ENCODE data around the gene EPN2.

The EPN2 gene

DNA sequence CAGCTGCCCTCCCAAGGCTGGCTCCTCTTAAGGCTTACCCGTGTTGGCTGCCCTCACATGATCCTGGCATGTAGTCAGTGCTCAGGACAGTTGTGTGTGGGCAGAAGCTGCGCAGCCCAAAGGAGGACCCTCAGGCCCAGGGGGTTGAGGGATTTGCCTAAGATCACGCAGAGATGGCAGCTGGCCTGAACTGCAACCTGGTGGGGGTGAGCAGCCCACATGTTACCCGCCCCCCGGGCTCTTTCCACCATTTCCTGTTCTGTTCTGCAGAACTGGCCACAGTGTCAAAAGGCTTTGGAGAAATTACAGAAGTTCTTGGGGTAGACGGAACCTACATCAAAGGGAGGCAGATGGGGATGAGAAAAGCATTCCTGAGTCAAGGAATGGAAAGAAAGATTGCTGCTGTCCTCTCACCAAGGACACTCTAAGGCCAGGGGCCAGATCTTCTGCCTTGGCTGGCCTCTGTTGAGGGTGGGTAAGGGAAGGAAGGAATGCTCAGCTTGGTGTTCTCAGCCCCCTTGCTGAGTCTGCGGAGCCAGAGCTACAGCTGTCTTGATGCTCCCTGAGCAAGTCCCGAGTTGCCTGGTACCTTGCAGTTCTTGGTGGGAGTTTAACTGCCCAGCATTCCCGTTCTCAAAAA lies 53.0 kb downstream of the EPN2 start:
- Mint-ChIP-seq H3K4me1 (ENCODE audit: low read depth) (peaks cover 4% of the 10 kb centered on the region), H3K27me3 (peaks cover 9% of the 10 kb centered on the region), H3K36me3 (ENCODE audit: low read depth) (peaks cover 5% of the 10 kb centered on the region), H3K9me3 (no peaks in the 10 kb centered on the region), H3K4me3 (no peak overlapping the region), H3K27ac (no peak overlapping the region)

DNA sequence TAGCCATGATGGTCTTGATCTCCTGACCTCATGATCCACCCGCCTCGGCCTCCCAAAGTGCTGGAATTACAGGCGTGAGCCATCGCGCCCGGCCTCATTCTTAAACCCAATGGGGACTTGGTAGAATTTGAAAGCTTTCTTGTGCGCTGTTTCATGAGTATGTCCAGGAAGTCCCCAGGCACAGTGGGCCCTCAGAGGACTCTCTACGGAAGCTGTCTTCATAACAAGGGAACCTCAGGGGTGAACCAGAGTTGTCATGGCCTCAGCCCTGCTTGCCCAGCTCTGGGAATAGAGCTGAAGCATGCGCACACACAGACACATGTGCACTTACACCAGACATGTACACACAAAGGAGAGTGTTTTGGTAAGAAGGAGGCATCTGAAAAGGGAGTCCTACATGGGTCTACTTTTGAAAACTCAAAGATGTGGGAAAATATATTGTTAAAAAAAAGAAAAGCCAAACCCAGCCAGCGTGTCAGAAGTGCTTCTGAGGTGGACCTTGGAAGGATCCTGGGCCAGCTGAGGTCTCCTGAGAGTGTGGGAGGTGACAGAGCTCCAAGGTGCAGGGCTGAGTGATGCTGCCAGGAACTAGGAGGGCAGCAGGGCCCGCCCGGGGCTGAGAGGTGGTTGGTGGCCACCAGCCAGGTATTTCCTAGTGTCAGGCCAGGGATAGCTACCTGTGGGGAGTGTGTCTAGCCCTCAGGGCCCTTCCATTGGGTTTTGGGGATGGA lies 54.6 kb downstream of the EPN2 start:
- Mint-ChIP-seq H3K36me3 (ENCODE audit: low read depth) (peaks cover 5% of the 10 kb centered on the region), H3K9me3 (no peaks in the 10 kb centered on the region), H3K4me3 (no peak overlapping the region), H3K27me3 (peaks cover 9% of the 10 kb centered on the region), H3K4me1 (ENCODE audit: low read depth) (peaks cover 4% of the 10 kb centered on the region), H3K27ac (no peak overlapping the region)

DNA sequence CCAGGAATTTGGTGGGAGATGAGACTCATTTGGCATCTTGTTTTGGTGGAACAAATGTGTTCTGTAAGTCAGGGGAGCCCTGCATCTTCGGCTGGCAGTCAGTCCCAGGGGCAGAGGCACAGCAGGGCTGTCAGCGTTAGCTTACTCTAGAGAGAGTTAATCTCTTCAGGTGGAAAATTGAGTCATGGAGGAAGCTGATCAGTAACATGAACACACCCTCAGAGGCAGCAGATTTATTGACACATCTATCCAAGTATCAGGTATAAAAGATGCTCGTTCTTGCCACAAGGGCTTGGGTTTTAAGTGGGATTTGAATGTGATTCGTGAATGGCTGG lies 55.2 kb downstream of the EPN2 start:
- Mint-ChIP-seq H3K4me3 (no peak overlapping the region), H3K4me1 (ENCODE audit: low read depth) (peaks cover 4% of the 10 kb centered on the region), H3K27ac (no peak overlapping the region), H3K27me3 (peaks cover 9% of the 10 kb centered on the region), H3K9me3 (no peaks in the 10 kb centered on the region), H3K36me3 (ENCODE audit: low read depth) (peaks cover 5% of the 10 kb centered on the region)

DNA sequence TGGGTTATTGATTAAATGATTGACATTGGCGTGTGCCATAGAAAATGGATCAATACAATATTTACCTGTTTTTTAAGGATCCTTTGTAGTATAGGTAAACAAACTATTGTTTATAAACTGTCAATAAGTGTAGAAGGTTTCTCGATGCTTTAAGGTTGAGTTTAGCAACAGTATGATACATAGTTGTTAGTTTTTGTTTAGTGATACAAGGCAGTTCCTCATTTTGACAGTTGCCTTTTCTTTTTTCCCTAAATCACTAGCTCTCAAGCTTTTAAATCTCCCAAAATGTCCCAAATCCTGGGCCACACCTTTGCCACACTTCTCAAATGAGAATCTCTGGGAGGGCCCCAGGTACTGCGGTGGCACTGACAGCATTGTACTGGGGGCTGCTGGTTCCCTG lies 57.3 kb downstream of the EPN2 start:
- Mint-ChIP-seq H3K27ac (no peak overlapping the region), H3K9me3 (no peaks in the 10 kb centered on the region), H3K4me3 (no peak overlapping the region), H3K27me3 (peaks cover 9% of the 10 kb centered on the region), H3K36me3 (ENCODE audit: low read depth) (no peaks in the 10 kb centered on the region), H3K4me1 (ENCODE audit: low read depth) (peaks cover 4% of the 10 kb centered on the region)

DNA sequence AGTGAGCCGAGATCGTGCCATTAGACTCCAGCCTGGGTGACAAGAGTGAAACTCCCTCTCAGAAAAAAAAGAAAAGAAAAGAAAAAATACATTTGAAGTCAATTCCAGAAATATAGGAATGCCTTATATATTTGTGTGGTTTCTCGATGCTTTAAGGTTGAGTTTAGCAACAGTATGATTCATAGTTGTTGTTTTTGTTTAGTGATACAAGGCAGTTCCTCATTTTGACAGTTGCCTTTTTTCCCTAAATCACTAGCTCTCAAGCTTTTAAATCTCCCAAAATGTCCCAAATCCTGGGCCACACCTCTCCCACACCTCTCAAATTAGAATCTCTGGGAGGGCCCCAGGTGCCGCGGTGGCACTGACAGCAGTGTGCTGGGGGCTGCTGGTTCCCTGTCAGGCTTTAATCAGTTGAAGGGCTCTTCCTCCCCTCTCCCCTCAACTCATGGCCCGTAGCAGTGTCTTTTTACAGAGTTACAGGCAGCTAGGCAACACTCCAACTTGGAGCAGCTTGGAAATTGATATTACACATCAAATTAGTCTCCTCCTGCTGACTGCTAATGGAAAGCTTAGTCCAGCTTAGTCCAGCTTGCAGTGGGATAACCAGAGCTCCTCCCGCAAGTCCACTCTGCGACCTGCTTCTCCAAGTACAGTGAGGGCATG lies 58.4 kb downstream of the EPN2 start:
- Mint-ChIP-seq H3K27me3 (peaks cover 9% of the 10 kb centered on the region), H3K27ac (no peak overlapping the region), H3K9me3 (no peaks in the 10 kb centered on the region), H3K4me3 (no peak overlapping the region), H3K4me1 (ENCODE audit: low read depth) (no peaks in the 10 kb centered on the region), H3K36me3 (ENCODE audit: low read depth) (no peaks in the 10 kb centered on the region)

DNA sequence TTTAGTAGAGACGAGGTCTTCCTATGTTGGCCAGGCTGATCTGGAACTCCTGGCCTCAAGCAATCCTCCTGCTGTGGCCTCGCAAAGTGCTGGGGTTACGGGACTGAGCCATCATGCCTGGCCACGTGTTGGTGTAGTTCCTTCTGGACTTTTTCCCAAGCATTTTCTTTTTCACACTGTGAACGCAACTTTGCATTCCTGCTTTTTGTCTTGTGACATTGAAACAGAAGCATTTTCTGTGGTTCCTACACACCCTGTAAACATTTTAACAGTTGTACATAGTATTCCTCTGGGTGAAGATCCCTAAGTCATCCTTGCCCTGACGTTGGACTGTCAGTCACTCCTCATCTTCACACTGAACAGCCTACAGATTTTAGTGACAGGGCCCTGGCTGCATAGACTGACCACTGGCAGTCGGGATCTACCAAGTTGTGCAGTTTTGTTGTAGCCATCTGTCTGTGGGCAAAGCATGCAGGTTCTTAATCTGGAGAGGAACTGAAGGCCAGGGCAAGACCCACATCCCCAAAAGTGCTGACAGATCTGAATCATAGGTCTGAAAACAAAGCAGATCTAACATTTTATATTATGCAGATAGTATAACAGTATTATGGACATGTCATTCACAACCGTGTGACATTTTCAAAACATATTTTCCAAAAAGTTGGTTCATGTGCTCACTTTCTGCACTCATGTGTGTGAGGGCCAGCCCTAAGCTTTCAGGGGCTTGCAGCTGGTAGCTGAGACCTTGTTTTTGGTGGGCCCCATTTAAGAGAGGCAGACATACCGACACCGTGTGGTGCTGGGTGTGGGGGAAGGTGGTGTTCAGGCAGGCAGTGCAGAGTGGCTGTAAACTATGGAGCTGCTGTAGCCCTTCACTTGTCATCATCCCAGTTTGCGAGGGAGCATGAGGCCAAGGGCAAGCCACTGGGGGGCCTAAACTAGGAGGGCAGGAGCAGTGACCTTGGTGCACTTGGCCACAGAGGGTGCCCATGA lies 59.9 kb downstream of the EPN2 start:
- no peak overlapping the region for H3K4me3 Mint-ChIP-seq
- no peak overlapping the region for H3K27ac Mint-ChIP-seq
- no peaks in the 10 kb centered on the region for H3K36me3 Mint-ChIP-seq (ENCODE audit: low read depth)
- no peaks in the 10 kb centered on the region for H3K9me3 Mint-ChIP-seq
- H3K27me3 Mint-ChIP-seq: peaks cover 3% of the 10 kb centered on the region
- no peaks in the 10 kb centered on the region for H3K4me1 Mint-ChIP-seq (ENCODE audit: low read depth)

DNA sequence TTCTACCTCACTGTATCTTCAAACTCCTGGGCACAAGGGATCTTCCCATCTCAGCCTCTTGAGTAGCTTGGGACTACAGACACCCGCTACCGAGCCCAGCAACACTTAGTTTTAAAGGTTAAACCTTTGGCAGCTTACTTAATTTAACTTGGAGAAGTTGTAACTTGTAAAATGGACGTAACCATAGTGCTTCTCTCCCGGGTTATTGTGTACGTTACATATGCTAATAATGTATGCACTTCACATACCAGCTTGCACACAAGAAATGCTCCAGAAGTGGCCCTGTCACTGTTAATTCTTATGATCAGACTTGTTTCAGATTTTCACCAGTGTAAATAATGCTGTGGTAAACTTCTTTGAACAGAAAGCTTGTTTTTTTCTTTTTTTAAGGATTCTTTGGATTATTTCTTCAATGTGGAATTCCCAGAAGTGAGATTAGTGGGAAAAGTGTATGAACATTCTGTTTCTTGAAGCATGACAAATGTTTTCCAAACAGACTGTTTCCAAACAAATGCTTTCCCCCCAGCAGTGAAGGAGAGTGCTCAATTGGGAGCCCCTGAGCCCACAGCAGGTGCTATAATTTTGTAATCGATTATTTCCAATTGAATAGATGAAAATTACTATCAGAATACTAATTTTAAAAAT lies 61.5 kb downstream of the EPN2 start:
- no peaks in the 10 kb centered on the region for H3K9me3 Mint-ChIP-seq
- no peak overlapping the region for H3K4me3 Mint-ChIP-seq
- H3K36me3 Mint-ChIP-seq (ENCODE audit: low read depth): no peaks in the 10 kb centered on the region
- H3K27ac Mint-ChIP-seq: no peak overlapping the region
- H3K27me3 Mint-ChIP-seq: no peaks in the 10 kb centered on the region
- peaks cover 8% of the 10 kb centered on the region for H3K4me1 Mint-ChIP-seq (ENCODE audit: low read depth)

DNA sequence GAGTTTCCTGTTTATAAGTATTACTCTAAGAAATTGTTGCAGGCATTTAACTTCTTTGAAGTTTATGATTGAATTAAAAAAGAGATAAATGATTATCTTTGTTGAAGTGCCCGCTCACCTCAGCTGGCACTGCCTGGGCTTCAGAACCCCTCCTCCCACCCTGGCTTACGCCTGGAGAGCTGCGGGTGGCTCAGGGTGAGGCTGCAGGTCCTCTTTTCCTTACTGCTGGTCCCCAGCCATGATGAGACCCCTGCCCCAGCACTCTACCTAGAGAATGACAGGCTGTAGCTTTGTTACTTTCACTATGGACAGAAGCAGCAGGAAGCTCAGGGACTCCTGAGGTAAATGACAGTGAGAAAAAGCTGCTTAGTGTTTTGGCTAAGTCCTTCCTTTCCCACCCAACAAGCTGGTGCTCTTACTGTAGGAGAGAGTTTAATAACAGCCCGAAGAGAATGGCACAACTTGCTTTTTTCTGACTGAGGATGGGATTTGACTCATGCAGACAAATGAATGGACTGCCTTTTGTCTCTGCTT lies 62.1 kb downstream of the EPN2 start:
- no peaks in the 10 kb centered on the region for H3K36me3 Mint-ChIP-seq (ENCODE audit: low read depth)
- H3K9me3 Mint-ChIP-seq: no peaks in the 10 kb centered on the region
- no peaks in the 10 kb centered on the region for H3K27me3 Mint-ChIP-seq
- H3K4me1 Mint-ChIP-seq (ENCODE audit: low read depth): peaks cover 12% of the 10 kb centered on the region
- H3K4me3 Mint-ChIP-seq: no peak overlapping the region
- H3K27ac Mint-ChIP-seq: no peak overlapping the region

DNA sequence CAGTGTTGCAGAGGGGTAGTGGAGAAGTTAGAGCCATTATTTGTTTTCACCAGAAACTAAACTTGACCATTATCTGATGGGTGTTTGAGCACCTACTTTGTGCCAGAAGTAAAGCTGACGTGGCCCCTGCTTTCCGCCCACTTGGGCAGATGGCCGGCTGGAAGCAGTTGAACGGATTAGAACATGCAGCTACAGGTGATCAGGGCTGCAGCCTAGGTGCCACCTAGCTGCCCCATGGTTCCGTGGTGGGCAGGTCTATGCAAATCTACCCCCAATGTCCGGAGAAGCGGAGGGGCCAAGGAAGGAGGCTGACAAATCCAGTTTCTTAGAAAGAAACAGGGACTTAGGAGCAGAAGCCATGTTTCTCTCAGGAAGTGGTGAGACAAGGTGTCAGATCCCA lies 62.7 kb downstream of the EPN2 start:
- no peaks in the 10 kb centered on the region for H3K27me3 Mint-ChIP-seq
- H3K27ac Mint-ChIP-seq: no peak overlapping the region
- H3K4me3 Mint-ChIP-seq: no peak overlapping the region
- no peaks in the 10 kb centered on the region for H3K36me3 Mint-ChIP-seq (ENCODE audit: low read depth)
- peaks cover 13% of the 10 kb centered on the region for H3K4me1 Mint-ChIP-seq (ENCODE audit: low read depth)
- H3K9me3 Mint-ChIP-seq: no peaks in the 10 kb centered on the region

DNA sequence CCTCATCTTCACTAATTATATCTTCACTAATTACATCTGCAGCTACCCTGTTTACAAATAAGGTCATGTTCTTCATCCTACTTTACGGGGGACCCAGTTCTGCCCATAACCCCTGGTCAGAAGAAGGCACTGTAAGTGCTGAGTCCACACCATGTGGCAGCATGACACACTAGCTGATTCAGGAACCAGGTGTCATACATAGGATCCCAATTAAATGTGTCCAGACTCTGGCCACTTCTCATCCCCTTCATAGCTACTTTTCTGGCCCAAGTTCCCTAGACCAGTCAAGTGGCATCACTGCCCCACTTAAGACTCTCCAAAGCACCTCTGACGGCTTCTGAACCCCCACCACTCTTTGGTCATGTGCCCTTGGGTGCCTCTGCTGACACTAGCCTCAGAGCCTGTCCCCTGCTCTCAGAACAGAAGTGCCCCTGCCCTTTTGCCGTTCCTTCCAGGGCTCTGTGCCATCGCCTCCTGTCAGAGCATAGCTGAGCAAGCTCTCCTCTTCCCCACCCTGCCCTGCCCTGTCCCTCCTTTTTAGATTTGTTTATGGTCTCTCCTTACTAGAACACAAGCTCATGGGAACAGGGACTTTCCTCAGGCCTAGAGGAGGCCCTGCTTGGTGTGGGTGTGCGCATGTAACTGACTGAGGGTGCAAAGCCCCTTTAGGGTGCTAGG lies 64.2 kb downstream of the EPN2 start:
- no peak overlapping the region for H3K4me3 Mint-ChIP-seq
- H3K9me3 Mint-ChIP-seq: no peaks in the 10 kb centered on the region
- H3K36me3 Mint-ChIP-seq (ENCODE audit: low read depth): no peaks in the 10 kb centered on the region
- no peak overlapping the region for H3K27ac Mint-ChIP-seq
- H3K27me3 Mint-ChIP-seq: peaks cover 7% of the 10 kb centered on the region
- peaks cover 27% of the 10 kb centered on the region for H3K4me1 Mint-ChIP-seq (ENCODE audit: low read depth)

DNA sequence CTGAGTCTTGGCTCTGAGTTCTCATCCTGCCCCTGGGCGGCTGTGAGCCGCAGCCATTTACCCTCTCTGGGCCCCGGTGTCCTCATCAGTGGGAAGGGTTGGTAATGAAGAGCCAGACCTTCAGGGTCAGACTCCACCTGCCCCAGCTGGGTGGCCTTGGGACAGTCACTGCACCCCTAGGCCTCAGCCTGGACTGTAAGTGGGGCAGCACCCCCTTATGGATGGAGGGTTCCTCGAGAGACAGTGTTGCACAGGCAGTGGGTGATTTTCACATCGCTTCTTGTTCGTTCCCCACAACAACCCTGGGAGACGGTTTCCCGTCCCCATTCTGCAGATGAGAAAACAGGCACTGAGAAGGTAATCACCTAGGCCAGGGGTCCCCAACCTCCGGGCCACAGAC lies 64.8 kb downstream of the EPN2 start:
- H3K4me1 Mint-ChIP-seq (ENCODE audit: low read depth): peaks cover 33% of the 10 kb centered on the region
- H3K36me3 Mint-ChIP-seq (ENCODE audit: low read depth): no peaks in the 10 kb centered on the region
- peaks cover 7% of the 10 kb centered on the region for H3K27me3 Mint-ChIP-seq
- H3K27ac Mint-ChIP-seq: no peak overlapping the region
- no peaks in the 10 kb centered on the region for H3K9me3 Mint-ChIP-seq
- H3K4me3 Mint-ChIP-seq: no peak overlapping the region

DNA sequence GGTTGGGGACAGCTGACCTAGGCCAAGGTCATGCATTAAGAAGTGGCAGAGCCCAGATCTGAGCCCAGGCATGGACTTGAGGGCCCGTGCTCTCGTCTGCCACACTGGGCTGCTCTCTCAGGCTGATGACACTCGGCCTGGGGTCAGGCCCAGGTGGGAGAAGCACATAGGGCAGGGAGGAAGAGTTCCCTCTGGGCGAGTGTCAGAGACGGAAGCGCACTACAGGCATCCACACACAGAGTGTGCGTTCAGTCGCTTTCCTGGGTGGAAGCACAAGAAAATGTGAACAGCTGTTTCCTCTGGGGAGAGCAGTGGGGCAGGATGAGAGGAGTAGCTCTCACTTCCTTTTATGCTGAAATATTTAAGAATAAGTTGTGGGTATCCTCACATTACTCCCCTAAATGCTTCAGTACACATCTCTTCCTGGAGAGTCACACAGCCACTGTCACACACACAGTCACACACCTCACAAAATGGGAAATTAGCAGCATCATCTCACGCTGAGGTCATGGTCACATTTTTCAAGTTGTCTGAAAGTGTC lies 65.7 kb downstream of the EPN2 start:
- Mint-ChIP-seq H3K4me3 (no peak overlapping the region), H3K27ac (no peak overlapping the region), H3K4me1 (ENCODE audit: low read depth) (peaks cover 38% of the 10 kb centered on the region), H3K36me3 (ENCODE audit: low read depth) (no peaks in the 10 kb centered on the region), H3K9me3 (no peaks in the 10 kb centered on the region), H3K27me3 (peaks cover 11% of the 10 kb centered on the region)

DNA sequence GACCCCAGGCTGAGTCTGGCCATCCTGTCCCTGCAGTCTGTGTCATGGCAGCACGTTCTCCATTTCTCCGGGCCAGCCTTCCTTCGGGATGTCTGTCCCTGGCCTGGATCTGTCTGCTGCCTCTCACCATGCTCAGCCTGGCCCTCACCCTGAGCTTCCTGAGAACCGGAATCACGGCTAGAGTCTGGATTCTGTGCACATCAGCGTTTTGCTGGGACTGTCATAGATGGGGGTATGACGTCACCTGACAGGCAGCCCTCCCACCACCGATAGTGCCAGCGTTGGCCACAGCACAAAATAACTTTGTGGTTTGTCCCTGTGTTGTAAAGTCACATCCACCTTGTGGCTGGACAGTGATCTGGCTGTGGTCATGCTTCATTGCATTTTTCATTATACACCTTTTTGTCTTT lies 66.2 kb downstream of the EPN2 start:
- Mint-ChIP-seq H3K27me3 (peaks cover 13% of the 10 kb centered on the region), H3K9me3 (no peaks in the 10 kb centered on the region), H3K36me3 (ENCODE audit: low read depth) (no peaks in the 10 kb centered on the region), H3K4me3 (no peak overlapping the region), H3K4me1 (ENCODE audit: low read depth) (peaks cover 38% of the 10 kb centered on the region), H3K27ac (no peak overlapping the region)
